ENCODE data around the gene DHCR7.

Gene DHCR7

DNA sequence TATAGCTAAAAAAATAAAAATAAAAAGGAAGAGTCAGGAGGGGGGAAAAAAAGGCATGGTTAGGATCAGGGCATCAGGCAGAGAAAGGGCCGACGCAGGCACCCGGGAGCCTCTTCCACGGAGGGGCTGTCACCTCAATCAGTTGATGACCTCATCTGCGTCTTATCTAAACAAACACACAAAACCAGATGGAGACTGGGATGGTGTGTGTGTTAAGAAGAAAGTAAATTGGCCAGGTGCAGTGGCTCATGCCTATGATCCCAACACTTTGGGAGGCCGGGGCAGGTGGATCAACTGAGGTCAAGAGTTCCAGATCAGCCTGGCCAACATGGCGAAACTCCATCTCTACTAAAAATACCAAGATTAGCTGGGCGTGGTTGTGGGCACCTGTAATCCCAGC is 63.6 kb downstream of the DHCR7 start:
- no peak for DNase-seq (ENCODE audit: low read depth in 2 of 2)
